Activated gamma-delta T cell (primary cell): Measurements from ENCODE around the gene MICAL3.

Experiments
- DNase-seq: peaks from one replicate; lab custom pipeline; 2025; lab: John Stamatoyannopoulos, UW

The MICAL3 gene

GRCh38 chr22:17792854-17793434 is 231.4 kb downstream of the MICAL3 start:
- DNase-seq, result no peak

DNA sequence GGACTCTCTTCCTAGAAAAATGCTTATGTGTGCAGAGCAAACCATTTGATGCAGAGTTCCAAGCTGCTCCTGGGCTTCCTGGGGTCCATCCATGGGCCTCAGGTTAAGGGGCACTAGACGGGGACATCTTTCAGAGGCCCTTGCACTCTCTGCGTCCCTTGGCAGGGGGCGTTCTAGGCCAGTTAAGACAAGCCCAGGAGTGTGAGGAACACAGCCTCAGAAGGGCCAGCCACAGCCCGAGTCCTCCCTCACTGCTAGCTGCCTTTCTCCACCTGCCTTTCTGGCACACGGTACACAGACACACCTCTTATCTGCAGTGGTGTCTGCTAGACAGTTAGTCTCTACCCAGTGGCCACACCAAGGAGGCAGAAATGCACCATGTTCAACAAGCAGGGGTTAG is 232.1 kb downstream of the MICAL3 start:
- no peak for DNase-seq

GRCh38 chr22:17791196-17791595 is 233.2 kb downstream of the MICAL3 start:
- no peak for DNase-seq

GRCh38 chr22:17789379-17790200 is 234.8 kb downstream of the MICAL3 start:
- no peak for DNase-seq

GRCh38 chr22:17788528-17789378 is 235.6 kb downstream of the MICAL3 start:
- no peak for DNase-seq

DNA sequence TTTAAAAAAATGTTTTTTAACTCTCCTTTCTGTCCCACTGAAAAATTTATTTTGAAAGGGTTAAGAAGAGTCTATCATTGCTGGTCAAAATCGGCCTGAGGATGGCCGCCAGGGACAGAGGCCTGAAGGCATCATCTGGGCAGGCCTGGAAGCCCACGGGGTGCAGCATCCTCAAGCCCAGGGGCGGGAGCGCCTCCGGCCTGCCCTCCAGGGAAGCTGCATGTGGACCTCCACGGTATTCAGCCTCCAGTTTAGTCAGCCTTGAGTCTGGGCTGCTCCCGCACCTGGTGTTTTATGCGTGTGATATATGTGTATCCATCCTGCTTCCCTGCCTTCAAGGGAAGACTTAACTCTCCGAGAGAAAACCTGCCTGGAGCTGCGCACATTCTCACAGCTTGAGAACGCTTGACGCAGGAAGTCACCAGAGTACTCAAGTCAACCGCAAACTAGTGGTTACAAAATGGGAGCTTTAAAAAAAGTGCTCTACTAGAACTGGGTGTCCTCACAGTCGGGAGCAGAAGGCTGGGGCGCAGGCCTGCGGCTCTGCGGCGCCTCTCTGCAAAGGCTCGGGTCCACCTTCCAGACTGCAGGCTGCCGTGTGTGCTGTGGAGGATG is 236.5 kb downstream of the MICAL3 start:
- no peak for DNase-seq

GRCh38 chr22:17787241-17787640 is 237.1 kb downstream of the MICAL3 start:
- DNase-seq, result no peak

DNA sequence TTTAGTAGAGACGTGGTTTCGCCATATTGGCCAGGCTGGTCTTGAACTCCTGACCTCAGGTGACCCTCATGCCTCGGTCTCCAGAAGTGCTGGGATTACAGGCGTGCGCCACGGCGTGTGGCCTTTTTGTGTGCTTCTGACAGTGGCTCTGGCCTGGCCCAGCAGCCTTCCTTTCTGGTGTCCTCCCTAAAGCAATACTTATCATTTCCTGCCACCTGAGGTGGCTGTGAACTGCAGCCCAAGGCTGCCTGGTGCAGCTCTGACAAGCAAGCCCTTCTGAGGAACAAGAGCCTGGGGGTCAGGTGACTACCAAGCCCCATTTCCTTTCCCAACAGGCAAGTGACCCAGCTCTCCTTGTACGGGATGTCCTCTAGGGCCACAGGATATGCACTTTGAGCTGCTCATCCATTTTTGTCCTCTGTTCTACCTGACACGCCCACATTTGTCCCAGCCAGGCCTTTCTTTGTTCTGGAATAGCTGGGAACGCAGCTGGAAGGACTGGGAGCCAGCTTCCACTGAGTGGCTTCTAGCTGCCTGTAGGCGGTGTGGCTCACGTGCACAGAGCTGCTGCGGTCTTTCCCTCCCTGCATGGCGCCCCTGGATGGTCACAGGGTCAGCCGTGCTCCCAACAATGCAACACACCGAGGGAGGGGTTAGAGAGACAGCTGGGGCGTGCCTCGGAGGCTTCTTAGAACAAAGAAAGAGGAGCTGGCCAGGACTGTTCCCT is 237.8 kb downstream of the MICAL3 start:
- DNase-seq, result no peak

GRCh38 chr22:17785185-17786184 is 238.9 kb downstream of the MICAL3 start:
- DNase-seq, result peak; percentile 24

- DNase-seq, result no peak
Observed at GRCh38 chr22:17784776-17785175, 239.6 kb downstream of the MICAL3 start.

GRCh38 chr22:17783773-17784480 is 240.4 kb downstream of the MICAL3 start:
- no peak for DNase-seq

- DNase-seq, result no peak
Observed at GRCh38 chr22:17783312-17783711, 241.0 kb downstream of the MICAL3 start.

GRCh38 chr22:17782621-17783020 is 241.7 kb downstream of the MICAL3 start:
- DNase-seq, result no peak

- no peak for DNase-seq
Observed at GRCh38 chr22:17782158-17782557, 242.2 kb downstream of the MICAL3 start.

DNA sequence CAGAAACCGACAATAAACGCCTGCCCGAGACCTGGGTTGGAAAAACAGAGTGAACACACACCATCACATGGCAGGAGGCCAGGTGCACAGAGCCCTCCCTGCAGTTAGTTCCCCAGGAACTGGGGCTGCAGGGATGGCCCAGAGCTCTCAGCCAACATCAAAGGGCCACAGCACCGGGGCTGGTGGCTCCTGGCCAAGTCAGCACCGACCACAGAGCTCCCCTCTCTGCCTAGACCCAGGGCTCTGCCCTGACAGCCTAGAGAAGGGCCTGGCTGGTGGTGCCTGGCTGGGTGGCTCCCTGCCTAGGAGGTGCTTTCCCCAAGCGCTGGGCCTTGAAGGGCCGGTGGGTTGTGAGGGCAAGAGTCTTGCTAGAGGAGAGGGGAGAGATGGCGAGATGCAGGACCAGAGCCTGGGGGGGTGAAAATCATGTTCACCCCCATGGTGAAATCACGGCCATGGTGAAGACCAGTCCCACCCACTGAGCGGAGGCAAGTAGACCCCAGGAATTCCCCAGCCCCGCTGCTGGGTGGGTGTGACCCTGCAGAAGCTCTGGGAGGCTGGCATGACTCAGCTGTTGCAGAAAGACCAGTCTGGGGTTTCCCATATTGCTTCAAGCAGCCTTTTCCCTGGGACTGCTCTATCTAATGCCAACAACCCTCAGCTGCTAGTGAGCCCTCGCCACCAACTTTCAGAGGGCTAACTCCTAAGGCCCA is 242.9 kb downstream of the MICAL3 start:
- DNase-seq, result peak; percentile 30

DNA sequence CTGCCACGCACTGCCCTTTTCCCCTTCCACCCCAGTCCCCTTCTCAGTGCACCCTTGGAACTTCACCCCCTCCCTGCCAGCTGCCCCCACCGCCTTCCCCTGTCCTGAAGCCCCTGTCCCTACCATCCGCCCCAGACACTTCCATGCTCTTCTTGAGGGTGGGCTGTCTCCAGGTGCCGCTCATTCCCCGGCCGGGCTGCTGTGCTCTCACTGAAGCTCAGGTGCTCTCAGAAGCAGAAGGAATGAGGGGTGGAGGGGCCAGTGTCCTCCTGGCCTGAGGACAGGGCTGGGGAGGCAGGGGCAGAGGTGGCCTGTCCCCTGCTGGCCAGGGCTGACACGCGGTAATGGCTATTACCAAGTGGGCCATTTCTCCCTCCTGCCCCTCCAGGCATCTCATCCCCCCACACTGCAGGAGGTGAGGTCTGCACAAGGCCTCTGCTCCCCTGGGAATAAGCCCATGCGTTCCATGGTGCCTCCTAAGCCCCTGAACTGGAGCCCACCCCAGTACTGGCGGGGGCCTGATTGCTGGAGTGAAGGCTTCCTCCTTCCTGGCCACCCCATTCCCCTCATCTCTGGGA is 243.5 kb downstream of the MICAL3 start:
- no peak for DNase-seq

GRCh38 chr22:17780116-17780740 is 244.1 kb downstream of the MICAL3 start:
- no peak for DNase-seq
